Thyroid gland (tissue), 4 donors: ENCODE measurements around the gene LIN52. TPM values are rescaled to one million over a fixed set of nuclear protein-coding genes. Genes with fewer than 3 reads are reported as not detected.

ENCODE experiments used
- DNase-seq, 2 donors: peaks; one replicate each; pipeline ENCODE4 v3.0.0-alpha.2; 2019
- H3K27ac ChIP-seq, 3 donors: fragments of 200-600 bp; sonication (generic); 1 replicate in 2 of 3; 2 replicates in 1 of 3; pipeline ENCODE4 v1.5.1; 2016 to 2019; ENCODE audit warnings: mild to moderate bottlenecking in 1 of 3, moderate library complexity in 1 of 3
- H3K27me3 ChIP-seq: fragments of 200-600 bp; sonication (generic); one replicate; pipeline ENCODE4 v1.5.1; 2019
- H3K36me3 ChIP-seq, 2 donors: fragments of 200-600 bp; sonication (generic); one replicate each; pipeline ENCODE4 v1.5.1; 2016 to 2019
- H3K4me1 ChIP-seq, 2 donors: fragments of 200-600 bp; sonication (generic); one replicate each; pipeline ENCODE4 v1.5.1; 2017 to 2019
- H3K4me3 ChIP-seq, 3 donors: fragments of 200-600 bp; sonication (generic); replicated peaks in 1 of 3; 1 replicate in 2 of 3; 2 replicates in 1 of 3; pipeline ENCODE4 v1.5.1; 2016; ENCODE audit warnings: mild to moderate bottlenecking in 1 of 3
- H3K9me3 ChIP-seq: fragments of 200-600 bp; sonication (generic); one replicate; pipeline ENCODE4 v1.5.1; 2017
- POLR2A ChIP-seq, 2 donors: fragments of 450-650 bp; IDR thresholded peaks; one replicate each; pipeline ENCODE4 v1.6.1; 2017; ENCODE audit warnings: antibody characterized with exemption in 2 of 2, mild to moderate bottlenecking in 2 of 2, moderate library complexity in 1 of 2
- WGBS, 2 donors: methylation state at CpG; one replicate each; pipeline ENCODE4 v1.1.5; 2017; 5-methylcytosine and 5-hydroxymethylcytosine counted together
- intact Hi-C: fragments of 100-400 bp; cut with DNase I; formaldehyde crosslinking; loops from one replicate; pipeline ENCODE4 v1.15.1; 2023
- total RNA-seq, 4 donors: library from RNA; depleted of rRNA; stranded (reverse); fragments of >200 nt; gene quantifications; one replicate each; pipeline ENCODE4 v1.2.3, GENCODE V29; 2016
- TF ChIP-seq, protein P1 (sequence below), 6 experiments: fragments of 200-600 bp in 3 of 6; fragments of 450-650 bp in 3 of 6; sonication (generic) in 3 of 6; IDR thresholded peaks; one replicate each; pipeline ENCODE4 v1.5.1; 2016 to 2019; ENCODE audit warnings: antibody characterized with exemption in 6 of 6, mild to moderate bottlenecking in 2 of 6, inconsistent platforms in 1 of 6, moderate library complexity in 1 of 6

Gene LIN52
- total RNA-seq, 4 donors from 2014 or later: 5.8 to 12.7 (median 8.1) TPM

DNA sequence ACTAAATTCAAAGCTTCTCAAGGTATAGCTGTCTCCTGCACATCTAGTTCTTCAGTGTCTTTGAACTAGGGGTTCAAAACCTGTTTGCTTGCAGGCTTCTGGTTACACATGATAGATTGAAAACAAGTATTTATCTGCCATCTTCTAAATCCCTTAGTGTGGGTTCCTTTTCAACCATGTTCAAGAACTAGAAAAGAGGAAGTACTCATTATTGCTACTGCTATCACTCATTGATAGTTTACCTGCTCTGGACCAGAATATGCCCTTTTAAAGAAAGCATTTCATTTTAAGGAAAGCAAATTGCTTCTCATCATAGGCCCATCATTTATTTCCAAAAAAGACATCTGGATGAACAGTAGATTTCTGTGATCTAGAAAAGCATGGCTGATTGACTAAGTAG, 117.4 kb downstream of the LIN52 start:
- intact Hi-C loops: no loop called here
- H3K27me3 ChIP-seq: no peaks in the 10 kb centered on the region
- peaks cover 4 to 10% of the 10 kb centered on the region in 2 donors for H3K36me3 ChIP-seq
- no peak for TF ChIP-seq POLR2A (IDR thresholded peaks at IDR 0.05)
- TF ChIP-seq, protein P1, sequence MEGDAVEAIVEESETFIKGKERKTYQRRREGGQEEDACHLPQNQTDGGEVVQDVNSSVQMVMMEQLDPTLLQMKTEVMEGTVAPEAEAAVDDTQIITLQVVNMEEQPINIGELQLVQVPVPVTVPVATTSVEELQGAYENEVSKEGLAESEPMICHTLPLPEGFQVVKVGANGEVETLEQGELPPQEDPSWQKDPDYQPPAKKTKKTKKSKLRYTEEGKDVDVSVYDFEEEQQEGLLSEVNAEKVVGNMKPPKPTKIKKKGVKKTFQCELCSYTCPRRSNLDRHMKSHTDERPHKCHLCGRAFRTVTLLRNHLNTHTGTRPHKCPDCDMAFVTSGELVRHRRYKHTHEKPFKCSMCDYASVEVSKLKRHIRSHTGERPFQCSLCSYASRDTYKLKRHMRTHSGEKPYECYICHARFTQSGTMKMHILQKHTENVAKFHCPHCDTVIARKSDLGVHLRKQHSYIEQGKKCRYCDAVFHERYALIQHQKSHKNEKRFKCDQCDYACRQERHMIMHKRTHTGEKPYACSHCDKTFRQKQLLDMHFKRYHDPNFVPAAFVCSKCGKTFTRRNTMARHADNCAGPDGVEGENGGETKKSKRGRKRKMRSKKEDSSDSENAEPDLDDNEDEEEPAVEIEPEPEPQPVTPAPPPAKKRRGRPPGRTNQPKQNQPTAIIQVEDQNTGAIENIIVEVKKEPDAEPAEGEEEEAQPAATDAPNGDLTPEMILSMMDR (IDR thresholded peaks at IDR 0.05): no peak
- no peaks in the 10 kb centered on the region for H3K9me3 ChIP-seq
- H3K27ac ChIP-seq: no peak overlapping the region
- DNase-seq: no peak
- H3K4me1 ChIP-seq: no peaks in the 10 kb centered on the region
- no peak overlapping the region for H3K4me3 ChIP-seq

- Histone ChIP-seq H3K27ac (no peak overlapping the region), H3K9me3 (no peaks in the 10 kb centered on the region), H3K36me3 (peaks cover 4 to 10% of the 10 kb centered on the region in 2 donors), H3K4me3 (no peak overlapping the region), H3K4me1 (no peaks in the 10 kb centered on the region), H3K27me3 (no peaks in the 10 kb centered on the region)
- intact Hi-C loops: no loop called here
- DNase-seq: no peak
- 94 to 95% methylated on average over 8 of the region's 8 CpGs for WGBS, 2 donors
- TF ChIP-seq, protein P1 (IDR thresholded peaks at IDR 0.05): no peak
- no peak for TF ChIP-seq POLR2A (IDR thresholded peaks at IDR 0.05)
Observed at GRCh38 chr14:74203639-74204038, 118.9 kb downstream of the LIN52 start.

GRCh38 chr14:74204491-74204890, 119.7 kb downstream of the LIN52 start:
- Histone ChIP-seq H3K36me3 (peaks cover 0 to 2% of the 10 kb centered on the region in 2 donors), H3K27me3 (no peaks in the 10 kb centered on the region), H3K4me1 (no peaks in the 10 kb centered on the region), H3K9me3 (no peaks in the 10 kb centered on the region), H3K4me3 (no peak overlapping the region), H3K27ac (no peak overlapping the region)
- WGBS, 2 donors: 87 to 96% methylated on average over 6 of the region's 6 CpGs
- intact Hi-C loops: no loop called here
- TF ChIP-seq, protein P1 (IDR thresholded peaks at IDR 0.05): no peak
- no peak for TF ChIP-seq POLR2A (IDR thresholded peaks at IDR 0.05)
- no peak for DNase-seq

- H3K27me3 ChIP-seq: no peaks in the 10 kb centered on the region
- TF ChIP-seq, protein P1 (IDR thresholded peaks at IDR 0.05): no peak
- TF ChIP-seq POLR2A (IDR thresholded peaks at IDR 0.05): no peak
- intact Hi-C loops: no loop called here
- 52 to 65% methylated on average over 1 of the region's 1 CpG for WGBS, 2 donors
- H3K36me3 ChIP-seq: no peaks in the 10 kb centered on the region
- H3K9me3 ChIP-seq: no peaks in the 10 kb centered on the region
- no peak overlapping the region for H3K27ac ChIP-seq
- H3K4me1 ChIP-seq: no peaks in the 10 kb centered on the region
- DNase-seq: no peak
- H3K4me3 ChIP-seq: no peak overlapping the region
Observed at GRCh38 chr14:74205882-74206281, 121.1 kb downstream of the LIN52 start.

DNA sequence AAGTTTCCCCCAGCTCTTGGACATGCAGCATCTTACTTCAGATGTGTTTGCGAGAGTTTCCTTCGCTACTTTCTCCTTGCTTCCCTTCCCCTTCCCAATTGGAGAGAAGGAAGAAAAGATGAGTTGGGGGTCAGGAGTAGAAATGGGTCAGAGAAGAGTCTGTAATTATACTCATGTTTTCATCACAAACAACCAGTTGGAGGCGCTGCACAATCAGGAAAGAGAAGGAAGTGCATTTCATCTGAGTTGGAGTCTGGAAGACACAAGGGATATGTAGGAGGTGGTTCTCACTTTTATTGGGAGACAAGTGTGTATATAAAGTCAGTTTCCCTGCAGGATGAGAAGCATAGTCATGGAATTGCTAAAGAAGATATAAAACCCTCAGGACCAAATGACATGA, 123.2 kb downstream of the LIN52 start:
- no peak overlapping the region for H3K4me3 ChIP-seq
- no peak for TF ChIP-seq POLR2A (IDR thresholded peaks at IDR 0.05)
- TF ChIP-seq, protein P1 (IDR thresholded peaks at IDR 0.05): no peak
- H3K27me3 ChIP-seq: no peaks in the 10 kb centered on the region
- no peaks in the 10 kb centered on the region for H3K36me3 ChIP-seq
- WGBS, 2 donors: 79 to 80% methylated on average over 3 of the region's 3 CpGs
- H3K4me1 ChIP-seq: no peaks in the 10 kb centered on the region
- H3K9me3 ChIP-seq: no peaks in the 10 kb centered on the region
- no peak overlapping the region for H3K27ac ChIP-seq
- intact Hi-C loops: no loop called here
- DNase-seq: no peak
